GM21717 (cell line): ENCODE results near the gene PIK3C2G.
"Not testable (repeated sequence)": the region's sequence is repeated elsewhere in the genome, so short reads cannot be mapped to it uniquely, and the experiment has no call there.

Source experiments
- ATAC-seq: cut with Tn5 transposase; IDR thresholded peaks from one replicate; pipeline ENCODE4 v1.9.1; 2021; ENCODE audit warnings: mild to moderate bottlenecking, moderate library complexity; ENCODE audit not compliant: unreplicated experiment

PIK3C2G gene, protein sequence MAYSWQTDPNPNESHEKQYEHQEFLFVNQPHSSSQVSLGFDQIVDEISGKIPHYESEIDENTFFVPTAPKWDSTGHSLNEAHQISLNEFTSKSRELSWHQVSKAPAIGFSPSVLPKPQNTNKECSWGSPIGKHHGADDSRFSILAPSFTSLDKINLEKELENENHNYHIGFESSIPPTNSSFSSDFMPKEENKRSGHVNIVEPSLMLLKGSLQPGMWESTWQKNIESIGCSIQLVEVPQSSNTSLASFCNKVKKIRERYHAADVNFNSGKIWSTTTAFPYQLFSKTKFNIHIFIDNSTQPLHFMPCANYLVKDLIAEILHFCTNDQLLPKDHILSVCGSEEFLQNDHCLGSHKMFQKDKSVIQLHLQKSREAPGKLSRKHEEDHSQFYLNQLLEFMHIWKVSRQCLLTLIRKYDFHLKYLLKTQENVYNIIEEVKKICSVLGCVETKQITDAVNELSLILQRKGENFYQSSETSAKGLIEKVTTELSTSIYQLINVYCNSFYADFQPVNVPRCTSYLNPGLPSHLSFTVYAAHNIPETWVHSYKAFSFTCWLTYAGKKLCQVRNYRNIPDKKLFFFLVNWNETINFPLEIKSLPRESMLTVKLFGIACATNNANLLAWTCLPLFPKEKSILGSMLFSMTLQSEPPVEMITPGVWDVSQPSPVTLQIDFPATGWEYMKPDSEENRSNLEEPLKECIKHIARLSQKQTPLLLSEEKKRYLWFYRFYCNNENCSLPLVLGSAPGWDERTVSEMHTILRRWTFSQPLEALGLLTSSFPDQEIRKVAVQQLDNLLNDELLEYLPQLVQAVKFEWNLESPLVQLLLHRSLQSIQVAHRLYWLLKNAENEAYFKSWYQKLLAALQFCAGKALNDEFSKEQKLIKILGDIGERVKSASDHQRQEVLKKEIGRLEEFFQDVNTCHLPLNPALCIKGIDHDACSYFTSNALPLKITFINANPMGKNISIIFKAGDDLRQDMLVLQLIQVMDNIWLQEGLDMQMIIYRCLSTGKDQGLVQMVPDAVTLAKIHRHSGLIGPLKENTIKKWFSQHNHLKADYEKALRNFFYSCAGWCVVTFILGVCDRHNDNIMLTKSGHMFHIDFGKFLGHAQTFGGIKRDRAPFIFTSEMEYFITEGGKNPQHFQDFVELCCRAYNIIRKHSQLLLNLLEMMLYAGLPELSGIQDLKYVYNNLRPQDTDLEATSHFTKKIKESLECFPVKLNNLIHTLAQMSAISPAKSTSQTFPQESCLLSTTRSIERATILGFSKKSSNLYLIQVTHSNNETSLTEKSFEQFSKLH (N-terminal part only)

DNA sequence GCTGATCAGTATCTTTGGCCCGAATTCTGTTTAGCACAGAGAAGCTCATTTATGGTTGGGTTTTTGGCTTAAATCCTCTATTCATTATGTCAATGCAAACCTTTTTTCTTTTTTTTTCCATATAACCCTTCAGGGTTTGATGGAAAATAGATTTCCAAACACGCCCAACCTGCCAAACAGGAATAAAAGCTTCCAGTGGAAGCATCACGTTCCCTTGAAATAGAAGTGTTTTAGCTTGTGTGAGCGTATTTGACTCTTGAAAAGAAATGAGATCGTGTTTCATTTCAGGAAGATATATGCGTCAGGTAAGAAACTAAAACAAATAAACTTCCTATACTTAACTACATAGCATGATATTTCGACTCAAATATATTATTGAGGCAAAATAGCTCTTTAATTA is at the start of gene PIK3C2G:
PIK3C2G (plus strand) TSS at position 246 of the 400 bp plus-strand sequence. CDS start 20,564 bp downstream, outside the sequence.
- ATAC-seq, result no peak

DNA sequence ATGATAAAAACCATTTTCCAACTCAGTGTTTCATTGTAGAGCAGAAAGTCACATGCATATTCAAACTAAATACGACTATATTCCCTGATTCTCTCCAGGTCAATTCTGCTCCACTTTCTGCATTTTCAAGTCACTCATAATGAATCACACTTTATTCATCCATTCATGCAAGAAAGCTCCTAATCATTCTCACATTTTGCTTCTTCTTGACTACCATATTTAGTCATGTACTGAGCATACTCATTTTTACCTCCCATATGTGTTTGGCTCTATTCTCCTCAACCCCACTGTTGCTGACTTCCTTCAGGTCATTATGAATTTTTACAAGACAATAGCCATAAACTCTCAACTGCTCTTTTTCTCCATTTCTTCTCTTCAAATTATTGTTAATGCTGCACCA is 43.4 kb upstream of the PIK3C2G start:
- no peak for ATAC-seq

DNA sequence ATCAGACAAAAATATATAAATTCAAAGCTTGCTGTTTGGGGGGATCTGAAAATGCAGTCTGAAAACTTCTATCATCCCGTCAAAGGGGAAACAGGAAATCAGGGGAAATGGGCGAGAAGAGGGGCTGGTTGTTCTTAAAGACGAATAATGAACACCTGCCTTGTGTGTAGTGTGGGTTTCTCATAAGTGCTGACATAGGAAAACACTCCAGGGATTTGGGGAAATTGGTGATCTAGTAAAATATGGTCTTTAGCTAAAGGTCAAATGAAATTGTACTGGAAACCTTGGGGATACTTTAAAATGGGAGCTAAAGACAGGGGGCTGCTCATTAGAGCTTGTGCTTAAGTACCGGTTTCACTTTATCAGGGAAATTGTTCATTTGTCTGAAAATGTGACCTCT is 39.6 kb upstream of the PIK3C2G start:
- no peak for ATAC-seq

DNA sequence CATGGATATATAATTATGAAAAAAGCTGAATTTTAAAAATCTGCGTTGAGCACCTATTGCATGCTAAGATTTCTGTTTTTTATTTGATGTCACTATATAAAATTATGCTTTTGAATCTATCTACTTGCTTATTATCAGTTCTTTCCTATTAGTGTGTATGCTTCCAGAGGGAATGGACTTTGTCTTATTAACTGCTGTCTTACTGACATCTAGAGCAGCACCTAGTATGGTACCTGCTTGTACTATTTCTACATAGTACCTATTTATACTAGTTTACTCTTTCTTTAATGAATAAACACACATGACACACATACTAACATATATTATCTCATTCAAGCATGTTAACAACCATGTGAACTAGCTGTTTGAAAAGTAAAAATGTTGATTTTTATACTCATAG is 38.6 kb upstream of the PIK3C2G start:
- ATAC-seq, result no peak

DNA sequence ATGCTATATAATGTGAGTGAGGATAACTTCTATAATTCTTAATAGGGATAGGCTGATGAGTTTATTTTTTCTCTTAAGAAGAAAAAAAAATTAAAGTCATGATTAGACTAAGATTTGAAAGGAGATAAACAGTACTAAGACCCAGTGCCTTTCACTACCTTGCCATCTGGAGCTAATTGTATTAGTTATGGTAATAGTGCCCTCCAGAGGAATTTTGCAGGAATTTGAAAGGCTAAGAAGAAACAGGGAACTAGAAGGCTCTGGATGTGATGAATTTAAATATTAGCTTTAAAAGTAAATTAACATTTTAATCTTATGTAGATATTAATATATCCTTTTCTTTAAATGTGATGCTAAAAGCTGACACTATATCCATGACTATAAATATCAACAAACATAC is 36.6 kb upstream of the PIK3C2G start:
- ATAC-seq, result no peak

DNA sequence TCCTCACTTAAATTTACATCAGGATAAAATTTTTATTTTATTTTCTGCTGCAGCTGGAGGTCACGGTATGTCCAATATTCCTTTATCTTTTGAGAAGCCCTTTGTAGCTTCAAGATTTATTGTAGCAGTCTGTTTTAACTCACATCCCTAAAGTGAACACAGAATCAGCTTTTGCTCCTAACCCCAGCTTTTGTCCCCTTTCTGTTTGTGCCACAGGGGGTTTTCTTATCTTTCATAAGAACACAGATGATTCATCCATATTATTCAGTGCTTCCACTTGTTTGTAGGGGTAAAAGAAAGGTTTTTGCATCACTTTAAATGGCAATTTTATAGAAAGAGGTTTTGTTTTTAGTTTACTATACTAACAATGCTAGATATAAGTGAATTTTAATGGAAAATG is 21.8 kb upstream of the PIK3C2G start:
- no peak for ATAC-seq

DNA sequence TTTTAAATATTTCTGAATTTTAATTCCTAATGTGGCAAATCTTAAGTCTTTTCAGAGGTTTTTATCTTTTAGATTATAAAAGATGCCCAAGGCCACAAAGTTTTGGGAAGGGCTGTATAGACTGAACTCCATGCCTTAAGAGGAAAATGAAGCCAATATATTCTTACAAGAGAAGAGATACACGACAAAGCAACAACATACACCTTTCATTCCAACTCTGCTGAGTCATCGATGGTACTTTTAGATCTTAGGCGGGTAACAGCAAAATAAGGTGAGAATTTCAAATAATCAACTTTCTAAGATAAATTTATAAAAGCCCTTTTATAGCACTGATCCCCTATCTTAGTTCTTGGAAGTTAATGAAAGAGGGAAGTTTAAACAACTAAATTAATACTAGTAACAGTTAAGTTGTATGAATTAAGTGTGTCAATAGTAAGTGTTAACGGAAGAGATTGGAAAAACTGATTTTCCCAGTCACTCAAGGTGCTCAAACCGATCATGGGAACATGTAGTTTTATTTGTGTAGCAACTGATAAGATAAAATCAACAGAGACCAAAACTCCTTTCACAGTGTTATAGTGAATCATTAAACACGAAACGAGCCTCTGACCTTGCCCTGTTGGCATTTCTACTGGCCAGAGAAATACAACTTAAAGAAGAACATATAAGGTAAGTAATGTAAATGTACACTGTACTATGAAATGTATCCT is 18.8 kb upstream of the PIK3C2G start:
- ATAC-seq, result no peak

DNA sequence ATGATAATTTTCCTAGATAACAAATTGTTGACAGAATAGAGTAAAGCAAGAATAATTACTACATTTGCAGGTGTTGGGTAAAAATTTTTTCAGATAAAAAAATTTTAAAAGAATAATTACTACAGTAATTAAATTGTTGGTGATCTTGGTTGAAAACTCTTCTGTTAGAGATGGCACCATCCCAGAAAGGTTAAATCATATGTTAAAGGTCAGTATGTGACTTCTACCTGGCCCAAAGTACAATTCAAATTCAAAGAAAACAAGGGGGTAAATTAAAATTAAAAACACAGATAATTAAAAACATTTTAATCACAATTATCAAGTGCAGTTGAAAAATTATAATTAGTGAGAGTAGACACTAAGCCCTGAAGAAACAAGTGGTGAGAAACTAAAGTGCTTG is 18.1 kb upstream of the PIK3C2G start:
- ATAC-seq, result no peak

DNA sequence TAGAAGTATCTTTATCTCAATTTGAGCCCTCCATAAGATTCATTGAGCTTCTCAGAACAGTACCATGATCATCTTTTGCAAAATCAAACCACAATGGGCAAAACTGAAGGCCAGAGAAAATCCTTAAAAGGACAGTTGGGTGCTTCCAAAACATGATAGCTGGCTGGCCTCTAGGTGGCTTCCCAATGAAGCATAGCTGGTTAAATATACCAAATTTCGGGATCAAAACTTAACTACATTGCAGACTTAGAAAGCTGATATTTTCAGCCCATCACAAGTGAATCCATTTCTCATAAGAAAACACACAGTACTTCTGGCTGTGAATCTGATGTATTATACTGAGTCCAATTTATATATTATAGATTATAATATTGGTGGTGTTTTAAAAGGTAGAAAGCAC is 15.3 kb upstream of the PIK3C2G start:
- ATAC-seq, result no peak

DNA sequence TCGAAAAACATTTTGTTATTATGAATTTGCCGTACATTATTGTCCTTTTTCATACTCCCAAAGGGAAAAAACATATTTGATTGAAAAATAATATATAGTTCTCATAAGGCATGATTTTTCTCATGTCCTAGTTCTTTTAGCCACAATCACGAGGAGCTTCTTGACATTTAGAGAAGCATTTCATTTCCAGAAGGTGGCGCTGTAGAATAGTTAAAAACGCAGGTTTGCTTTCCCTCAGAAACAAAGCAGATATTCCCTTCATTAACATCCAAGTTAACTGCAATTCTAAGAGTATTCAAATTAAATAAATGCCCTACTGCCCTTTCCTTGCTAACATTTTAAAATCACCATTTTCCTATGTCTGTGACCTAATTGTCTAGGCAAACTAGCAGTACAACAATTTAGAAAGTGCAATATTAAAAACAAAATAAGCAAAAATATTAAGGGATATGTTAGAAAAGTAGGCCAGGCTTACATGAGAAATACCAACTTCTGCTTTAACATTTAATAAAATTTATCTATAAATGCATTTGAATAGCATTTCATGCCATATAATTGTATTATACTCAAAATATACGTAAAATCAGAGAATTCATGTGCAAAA is 10.9 kb upstream of the PIK3C2G start:
- ATAC-seq, result no peak

DNA sequence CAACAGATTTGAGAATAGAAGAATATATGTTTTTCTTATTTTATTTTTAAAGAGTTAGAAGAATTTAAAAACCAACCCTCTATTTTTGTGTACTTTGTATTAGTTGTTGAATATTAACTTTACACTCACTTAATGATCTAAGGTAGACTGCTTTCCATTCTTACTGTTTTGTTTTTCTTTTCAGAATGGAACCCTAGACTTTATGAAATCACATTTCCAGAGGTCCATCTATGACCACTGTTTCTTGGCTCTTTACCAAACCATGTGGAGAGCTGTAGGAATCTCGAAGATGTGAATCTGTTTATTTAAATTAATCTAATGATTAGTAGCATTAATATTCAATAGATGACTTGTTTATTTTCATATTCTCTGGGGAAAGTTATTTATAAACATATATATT is 7.2 kb upstream of the PIK3C2G start:
- no peak for ATAC-seq

DNA sequence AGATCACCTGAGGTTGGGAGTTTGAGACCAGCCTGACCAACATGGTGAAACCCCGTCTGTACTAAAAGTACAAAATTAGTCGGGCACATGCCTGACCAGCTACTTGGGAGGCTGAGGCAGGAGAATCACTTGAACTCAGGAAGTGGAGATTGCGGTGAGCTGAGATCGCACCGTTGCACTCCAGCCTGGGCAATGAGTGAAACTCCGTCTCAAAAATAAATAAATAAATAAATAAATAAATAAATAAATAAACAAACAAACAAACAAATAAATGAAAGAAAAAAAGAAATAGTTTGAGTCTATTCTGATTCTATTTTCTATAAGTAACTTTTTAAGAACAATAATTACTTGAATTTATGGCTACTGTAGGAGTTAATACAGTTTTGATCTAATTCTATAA is 6.3 kb upstream of the PIK3C2G start:
- not testable (repeated sequence) for ATAC-seq

DNA sequence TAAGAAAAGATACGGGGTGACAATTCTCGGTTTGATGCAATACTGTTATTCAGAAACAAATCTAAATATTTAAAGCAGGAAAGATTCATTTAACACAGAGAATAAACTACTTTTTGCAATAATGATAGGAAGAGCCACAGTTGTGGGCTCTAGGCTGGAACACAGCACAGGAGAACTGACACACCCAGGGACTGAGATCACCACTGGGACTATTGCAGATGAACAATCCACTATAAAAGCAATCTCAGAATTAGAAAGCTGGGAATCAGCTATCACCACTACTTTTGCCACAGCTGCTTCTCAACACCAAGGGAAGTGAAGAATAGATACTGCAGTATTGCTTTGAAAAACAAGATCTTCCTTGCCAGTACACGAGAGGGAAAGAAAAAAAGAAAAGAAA is 4.1 kb upstream of the PIK3C2G start:
- no peak for ATAC-seq

DNA sequence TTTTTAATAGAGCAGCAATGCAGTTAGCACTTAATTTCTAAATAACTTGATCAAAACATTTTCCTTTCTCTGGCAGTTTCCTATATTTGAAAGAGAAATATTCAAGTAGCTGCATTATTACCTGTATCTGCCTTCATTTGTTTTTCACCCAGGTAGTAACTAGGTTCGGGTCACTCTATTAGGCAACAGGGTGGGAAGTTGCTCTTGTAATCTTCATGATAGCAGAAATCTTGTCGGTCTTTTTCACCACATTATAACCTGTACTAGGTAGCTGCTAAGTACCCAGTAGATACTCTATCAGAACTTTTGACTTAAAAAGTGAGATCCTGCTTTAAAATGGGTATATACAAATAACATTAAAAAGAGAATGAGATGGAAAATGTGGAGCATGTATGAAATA is 2.4 kb upstream of the PIK3C2G start:
- ATAC-seq, result no peak

DNA sequence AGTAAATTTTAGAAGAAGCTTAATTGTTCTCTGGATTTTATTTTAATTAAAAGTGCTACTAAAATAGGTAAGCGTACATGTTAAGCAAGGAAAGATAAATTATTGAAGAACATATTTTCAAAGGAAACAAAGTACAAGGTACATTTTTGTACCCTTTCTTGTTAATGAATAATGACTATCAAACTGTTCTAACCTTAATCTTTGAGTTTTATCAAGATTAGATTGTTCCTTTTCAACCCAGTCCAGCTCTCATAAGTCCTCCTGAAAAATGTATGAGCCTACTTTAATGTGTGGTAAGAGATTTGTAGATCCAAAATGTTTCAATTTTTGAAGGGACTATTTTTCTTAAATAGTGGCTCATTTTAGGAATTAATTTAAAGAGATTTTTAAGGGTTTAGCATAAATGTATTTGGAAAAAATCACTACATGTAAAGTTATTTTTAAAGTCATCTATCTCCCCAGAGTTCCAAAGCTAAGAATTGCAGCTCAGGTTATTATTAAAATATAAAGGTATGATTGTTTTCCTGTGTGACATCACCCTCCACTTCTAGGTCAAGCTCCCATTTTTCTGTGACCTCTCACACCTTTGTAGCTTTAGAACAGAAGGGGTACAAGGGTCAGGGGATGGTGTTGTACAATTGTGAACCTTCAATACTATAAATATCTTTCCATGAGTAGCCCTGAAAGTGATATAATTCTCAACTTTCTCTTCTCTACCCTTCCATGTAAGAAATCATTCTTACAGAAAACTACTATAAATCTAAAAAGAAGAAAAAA is 1.2 kb upstream of the PIK3C2G start:
- ATAC-seq, result no peak

DNA sequence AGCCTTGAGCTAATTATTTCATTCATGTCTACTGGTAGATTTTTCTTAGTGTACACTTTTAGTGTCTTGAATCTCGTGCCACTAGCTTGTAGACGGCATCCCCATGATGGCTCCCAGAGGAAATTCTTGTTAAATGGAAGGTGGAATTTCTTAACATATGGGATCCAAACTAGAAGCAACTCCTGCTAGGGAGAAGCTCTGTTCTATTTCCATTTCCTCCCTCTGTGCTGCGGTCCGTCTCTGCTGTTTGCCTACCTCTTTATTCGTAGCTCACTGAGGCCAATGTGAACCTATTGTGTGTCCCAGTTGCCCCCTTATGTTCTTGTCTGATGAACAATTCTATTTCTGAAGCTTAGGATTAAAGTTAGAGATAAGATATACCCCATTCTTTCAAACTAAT is 588 bp downstream of the PIK3C2G start:
- no peak for ATAC-seq

DNA sequence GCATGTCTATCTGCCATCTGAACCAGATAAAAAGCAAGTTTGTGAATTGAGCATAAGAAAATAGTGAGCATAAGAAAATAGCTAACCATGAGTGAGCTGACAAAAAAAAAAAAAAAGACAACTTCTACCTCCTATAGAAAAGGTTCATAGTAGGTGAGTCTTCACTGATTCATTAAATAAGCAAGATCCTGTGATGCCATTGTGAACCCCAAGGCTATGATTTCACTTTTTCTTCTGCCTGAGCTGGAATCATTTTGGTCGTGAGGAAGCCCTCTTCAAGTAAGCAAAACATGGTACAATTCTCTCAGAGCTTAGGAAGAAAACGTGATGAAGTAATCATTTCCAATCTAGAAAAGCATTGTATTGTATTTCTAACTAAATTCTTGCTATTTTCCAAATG is 1.2 kb downstream of the PIK3C2G start:
- no peak for ATAC-seq

DNA sequence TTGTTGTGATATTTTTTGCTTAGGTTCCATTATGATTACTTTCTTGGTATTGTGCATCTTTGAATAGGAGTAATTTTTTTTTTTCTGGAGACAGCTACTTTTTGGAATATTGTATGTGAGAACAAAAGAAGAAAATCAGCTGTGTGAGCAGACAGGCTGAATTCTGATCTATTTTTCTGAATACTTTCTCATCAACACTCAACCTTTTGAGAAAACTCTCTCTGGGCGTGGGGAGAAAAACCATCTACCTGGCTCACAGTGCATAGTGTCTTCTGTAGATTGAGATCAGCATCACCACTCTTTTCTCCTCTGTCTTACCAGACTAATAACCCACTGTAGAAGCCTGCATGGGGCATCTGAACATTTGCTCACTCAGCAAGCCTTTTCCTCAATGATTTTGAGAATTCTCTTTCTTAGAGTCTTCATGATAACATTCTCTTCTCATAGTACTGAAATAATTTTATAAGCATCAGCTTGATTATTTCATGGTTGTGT is 3.3 kb downstream of the PIK3C2G start:
- no peak for ATAC-seq

DNA sequence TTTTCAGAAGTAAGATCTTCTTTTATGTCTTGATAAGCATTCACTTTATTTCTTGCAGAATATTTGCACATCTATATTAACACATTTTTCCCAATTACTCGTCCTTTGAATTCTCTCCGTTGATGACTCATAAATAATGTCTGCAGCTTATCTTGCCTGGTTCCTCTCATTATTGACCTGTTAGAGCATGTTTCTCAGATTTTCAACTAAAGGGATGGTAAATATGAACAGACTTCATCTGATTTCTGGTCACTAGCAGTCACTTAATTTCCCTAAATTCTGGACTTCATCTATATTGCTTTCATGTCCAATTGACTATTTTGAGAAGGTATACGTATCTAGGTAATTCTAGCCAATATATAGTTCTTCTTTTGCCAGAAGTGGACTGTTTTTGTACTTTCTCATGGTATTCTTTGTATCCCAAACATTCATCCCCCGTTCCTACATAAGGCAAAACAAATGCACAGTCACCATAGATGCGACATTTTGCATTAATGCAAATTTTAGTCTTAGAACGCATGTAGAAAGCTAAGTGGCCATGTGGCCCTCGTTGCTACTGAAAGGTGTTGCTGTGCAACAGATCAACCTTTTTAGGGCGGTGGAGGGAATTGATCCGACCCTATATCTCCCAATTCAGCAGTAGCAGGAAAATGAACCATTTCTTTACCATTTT is 6.2 kb downstream of the PIK3C2G start:
- ATAC-seq, result no peak
